Naive thymus-derived CD4-positive, alpha-beta T cell (primary cell): ENCODE measurements around the gene LIMA1. TPM values are rescaled to one million over a fixed set of nuclear protein-coding genes. Genes with fewer than 3 reads are reported as not detected.
"Not testable (repeated sequence)": the region's sequence is repeated elsewhere in the genome, so short reads cannot be mapped to it uniquely, and the experiment has no call there.

Experiments
- ATAC-seq: fragments of 150-1000 bp; cut with Tn5 transposase; 2 replicates; pipeline ENCODE4 v1.10.0; 2021; ENCODE audit warnings: mild to moderate bottlenecking, moderate library complexity
- CTCF ChIA-PET: fragments of 350-600 bp; sonication (Branson Sonifier 250); formaldehyde crosslinking; loops from one replicate; lab custom pipeline; 2021; ENCODE audit warnings: antibody characterized with exemption; lab: Charles Lee
- POLR2A ChIA-PET: fragments of 350-600 bp; sonication (Branson Sonifier 250); formaldehyde crosslinking; loops from one replicate; lab custom pipeline; 2021; ENCODE audit warnings: antibody characterized with exemption, inconsistent platforms; lab: Charles Lee
- DNase-seq, 9 donors: peaks; one replicate each; pipeline versions ENCODE4 v3.0.0 to v3.0.0-alpha.2; 2020 to 2022; ENCODE audit warnings: mixed read lengths in 1 of 9
- H3K27ac ChIP-seq: one replicate; pipeline ENCODE4 v1.7.0; 2013; ENCODE audit warnings: mild to moderate bottlenecking, low read depth, low read length, moderate library complexity
- H3K27me3 ChIP-seq, 2 donors: one replicate each; pipeline ENCODE4 v1.7.0; 2013; ENCODE audit warnings: low read length in 2 of 2, mild to moderate bottlenecking in 2 of 2, moderate library complexity in 2 of 2; ENCODE audit not compliant: control insufficient read depth in 2 of 2, insufficient read depth in 2 of 2
- H3K36me3 ChIP-seq, 3 experiments: 1 replicate in 2 of 3; 2 replicates in 1 of 3; pipeline ENCODE4 v1.7.0; 2013; ENCODE audit warnings: low read length in 3 of 3, mild to moderate bottlenecking in 3 of 3, moderate library complexity in 1 of 3; ENCODE audit not compliant: insufficient read depth in 3 of 3, control insufficient read depth in 2 of 3
- H3K4me1 ChIP-seq, 2 donors: one replicate each; pipeline ENCODE4 v1.7.0; 2013; ENCODE audit warnings: low read length in 2 of 2, mild to moderate bottlenecking in 2 of 2, moderate library complexity in 1 of 2; ENCODE audit not compliant: control insufficient read depth in 2 of 2, insufficient read depth in 2 of 2
- H3K4me3 ChIP-seq: 2 replicates; pipeline ENCODE4 v1.7.0; 2013; ENCODE audit warnings: mild to moderate bottlenecking, low read length
- H3K9me3 ChIP-seq, 3 experiments: 1 replicate in 2 of 3; 2 replicates in 1 of 3; pipeline ENCODE4 v1.7.0; 2013; ENCODE audit warnings: low read length in 3 of 3; ENCODE audit not compliant: control insufficient read depth in 2 of 3
- H3K27ac Mint-ChIP-seq, 9 donors: one replicate each; pipeline ENCODE4 v1.8.0; 2020 to 2022; ENCODE audit warnings: mixed read lengths in 9 of 9, mild to moderate bottlenecking in 8 of 9, moderate library complexity in 5 of 9, inconsistent platforms in 2 of 9
- H3K27me3 Mint-ChIP-seq, 5 donors: one replicate each; pipeline ENCODE4 v1.8.0; 2021 to 2022; ENCODE audit warnings: mixed read lengths in 5 of 5, mild to moderate bottlenecking in 1 of 5
- H3K36me3 Mint-ChIP-seq, 5 donors: one replicate each; pipeline ENCODE4 v1.8.0; 2020 to 2022; ENCODE audit warnings: mixed read lengths in 5 of 5, mild to moderate bottlenecking in 3 of 5, inconsistent platforms in 1 of 5
- H3K4me1 Mint-ChIP-seq, 7 donors: one replicate each; pipeline ENCODE4 v1.8.0; 2020 to 2022; ENCODE audit warnings: mixed read lengths in 7 of 7, mild to moderate bottlenecking in 3 of 7, inconsistent platforms in 1 of 7
- H3K4me3 Mint-ChIP-seq, 10 donors: one replicate each; pipeline ENCODE4 v1.8.0; 2020 to 2022; ENCODE audit warnings: mild to moderate bottlenecking in 10 of 10, mixed read lengths in 10 of 10, moderate library complexity in 6 of 10, inconsistent platforms in 2 of 10
- H3K9me3 Mint-ChIP-seq, 11 donors: one replicate each; pipeline ENCODE4 v1.8.0; 2020 to 2022; ENCODE audit warnings: mixed read lengths in 11 of 11, mild to moderate bottlenecking in 4 of 11, inconsistent platforms in 1 of 11, moderate library complexity in 1 of 11
- intact Hi-C, 2 donors: fragments of 100-400 bp; cut with micrococcal nuclease; formaldehyde crosslinking; loops; one replicate each; pipeline ENCODE4 v1.15.1; 2023
- polyA plus RNA-seq, 2 donors: library from polyadenylated mRNA; unstranded; fragments of 300-500 nt; fragmentation: Illumina TruSeq; gene quantifications; one replicate each; pipeline ENCODE4 v1.2.3, GENCODE V29; 2021
- total RNA-seq, 6 experiments: library from RNA in 5 of 6; stranded (reverse) in 5 of 6; gene quantifications; 1 replicate in 5 of 6; 2 replicates in 1 of 6; pipeline ENCODE4 v1.2.3 and lab custom pipeline; 2021 to 2026

The LIMA1 gene
- total RNA-seq (10 to 100 TPM in 4 of 5 experiments, 1 to 10 TPM in 1; 9.8 to 33.6 (median 11.2) TPM), polyA plus RNA-seq (10 to 100 TPM in 1 of 2 donors, 1 to 10 TPM in 1; 5.4 to 11.6 TPM), total RNA-seq (lab: John Stamatoyannopoulos, UW) (28.0 reads per million, percentile 58 among the genes with 10 or more reads in this experiment)

DNA sequence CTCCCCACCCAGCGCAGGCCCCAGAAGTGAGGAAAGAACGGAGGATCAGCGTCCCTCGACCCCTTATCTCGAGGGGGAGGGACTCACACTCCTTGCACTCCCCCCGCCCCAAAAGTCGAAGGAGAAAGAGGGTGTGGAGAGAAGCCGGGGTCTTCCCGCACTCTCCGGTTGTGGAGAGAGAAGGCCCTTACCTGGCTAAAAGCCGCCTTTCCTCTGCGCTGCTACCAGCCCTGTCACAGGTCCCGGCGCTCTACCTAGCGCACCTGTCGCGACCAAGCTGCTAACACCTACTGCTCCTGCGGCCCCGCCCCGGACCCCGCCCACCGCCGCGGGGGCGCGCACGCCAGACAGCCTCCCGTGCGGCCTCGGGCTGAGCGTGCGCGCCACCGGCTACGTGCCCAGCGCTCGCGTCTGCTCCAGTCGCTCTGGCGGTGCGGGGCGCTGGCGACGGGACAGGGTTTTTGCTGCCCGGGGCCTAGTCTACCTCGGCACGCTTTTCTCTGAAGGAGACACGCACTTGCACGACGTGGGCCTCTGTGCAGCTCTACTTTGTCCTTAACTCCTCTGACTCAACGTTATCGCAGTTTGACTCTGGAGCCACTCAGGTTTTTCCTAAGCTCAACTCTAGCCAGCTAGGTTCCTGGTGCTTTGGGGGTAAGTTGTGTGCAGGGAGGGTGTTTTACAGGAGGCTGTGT lies at the start of gene LIMA1:
Gene LIMA1 (minus strand): TSS at position 292 of the 695 bp plus-strand sequence. CDS start 34,769 bp downstream, outside the sequence.
- ChIA-PET CTCF (interaction anchor here (0.6 to 0.7 kb wide), 2 partner anchors 10 to 292 kb away, joined by 3 read pairs; no protein-coding TSS in a partner anchor), POLR2A (interaction anchor here (0.7 to 1.7 kb wide), 14 partner anchors 9 to 915 kb away, joined by 3 to 11 read pairs (median 4); partner anchors contain the start of genes CERS5, COX14, LARP4 and SLC11A2)
- Mint-ChIP-seq H3K27me3 (peaks cover 0 to 27% (median 0%) of the 10 kb centered on the region in 5 donors), H3K36me3 (peaks cover 0 to 3% (median 0%) of the 10 kb centered on the region in 5 donors), H3K4me3 (peak within 1 kb of the TSS; percentile 87 to 98 (median 94)), H3K27ac (peak within 1 kb of the TSS; percentile 80 to 95 (median 88)), H3K9me3 (no peaks in the 10 kb centered on the region), H3K4me1 (peaks cover 8 to 32% (median 23%) of the 10 kb centered on the region in 7 donors)
- H3K9me3 ChIP-seq, result no peaks in the 10 kb centered on the region
- DNase-seq, result peak; percentile 91 to 97 (median 94)
- intact Hi-C loops, result loop anchor here (1.0 to 2.0 kb wide), 7 partner anchors 61 to 198 kb away; partner anchors contain the start of genes COX14 (in 2 of the 2), LARP4 (in 2 of the 2), CERS5 (in 1 of the 2) and SMARCD1 (in 1 of the 2)
- ATAC-seq, result peak; percentile 100
- no peaks in the 10 kb centered on the region for H3K36me3 ChIP-seq
- peak within 1 kb of the TSS; percentile 80 for H3K4me3 ChIP-seq
- H3K27ac ChIP-seq, result peak within 1 kb of the TSS; percentile 90
- H3K27me3 ChIP-seq, result no peaks in the 10 kb centered on the region
- H3K4me1 ChIP-seq, result peaks cover 11 to 15% of the 10 kb centered on the region in 2 donors

DNA sequence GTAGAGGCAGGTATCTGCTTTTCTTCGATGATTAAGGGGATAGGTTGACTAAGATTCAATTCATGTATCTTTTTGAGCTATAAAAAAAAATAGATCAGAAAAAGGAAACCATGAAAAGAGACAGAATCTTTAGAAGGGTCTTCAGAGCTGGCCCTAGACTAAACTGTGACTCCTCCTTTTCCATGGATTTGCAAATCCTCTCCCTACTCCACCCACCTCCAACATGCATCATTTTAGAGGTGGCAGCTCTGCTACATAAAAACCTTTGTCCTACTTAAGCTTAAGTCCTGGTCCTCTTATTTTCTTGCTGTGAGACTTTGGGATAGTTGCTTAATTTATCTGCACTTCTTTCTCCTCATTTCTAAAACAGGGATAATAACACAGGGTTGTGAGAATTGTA lies 48.4 kb upstream of the LIMA1 start:
- ATAC-seq (no peak), DNase-seq (no peak)
- no peaks in the 10 kb centered on the region for H3K9me3 ChIP-seq
- no peak overlapping the region for H3K27ac ChIP-seq
- peak overlapping the region in 1 of 9 donors; percentile 44 for H3K27ac Mint-ChIP-seq
- H3K36me3 Mint-ChIP-seq, result no peaks in the 10 kb centered on the region
- no peak overlapping the region for H3K4me3 ChIP-seq
- intact Hi-C loops, result no loop called here
- no peaks in the 10 kb centered on the region for H3K4me1 ChIP-seq
- no peaks in the 10 kb centered on the region for H3K9me3 Mint-ChIP-seq
- peaks cover 0 to 7% (median 0%) of the 10 kb centered on the region in 5 donors for H3K27me3 Mint-ChIP-seq
- H3K27me3 ChIP-seq, result no peaks in the 10 kb centered on the region
- ChIA-PET POLR2A (no interaction called here), CTCF (no interaction called here)
- H3K36me3 ChIP-seq, result no peaks in the 10 kb centered on the region
- no peaks in the 10 kb centered on the region for H3K4me1 Mint-ChIP-seq
- no peak overlapping the region for H3K4me3 Mint-ChIP-seq

DNA sequence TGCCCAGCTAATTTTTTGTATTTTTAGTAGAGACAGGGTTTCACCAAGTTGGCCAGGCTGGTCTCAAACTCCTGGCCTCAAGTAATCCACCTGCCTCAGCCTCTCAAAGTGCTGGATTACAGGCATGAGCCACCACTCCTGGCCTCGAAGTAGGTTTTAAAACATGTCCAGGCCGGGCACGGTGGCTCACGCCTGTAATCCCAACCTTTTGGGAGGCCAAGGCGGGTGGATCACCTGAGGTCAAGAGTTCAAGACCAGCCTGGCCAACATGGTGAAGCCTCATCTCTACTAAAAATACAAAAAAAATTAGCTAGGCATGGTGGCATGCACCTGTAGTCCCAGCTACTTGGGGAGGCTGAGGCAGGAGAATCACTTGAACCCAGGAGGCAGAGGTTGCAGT lies 45.3 kb upstream of the LIMA1 start:
- H3K4me3 Mint-ChIP-seq, H3K4me1 Mint-ChIP-seq, ATAC-seq, H3K27ac ChIP-seq, H3K27ac Mint-ChIP-seq, H3K36me3 ChIP-seq, H3K9me3 ChIP-seq, H3K4me3 ChIP-seq, DNase-seq, H3K36me3 Mint-ChIP-seq, H3K9me3 Mint-ChIP-seq, POLR2A ChIA-PET, H3K27me3 Mint-ChIP-seq, H3K27me3 ChIP-seq, H3K4me1 ChIP-seq, intact Hi-C loops: not testable (repeated sequence)
- CTCF ChIA-PET, result interaction anchor here (0.5 kb wide), 1 partner anchor 246 kb away, joined by 5 read pairs; no protein-coding TSS in a partner anchor

DNA sequence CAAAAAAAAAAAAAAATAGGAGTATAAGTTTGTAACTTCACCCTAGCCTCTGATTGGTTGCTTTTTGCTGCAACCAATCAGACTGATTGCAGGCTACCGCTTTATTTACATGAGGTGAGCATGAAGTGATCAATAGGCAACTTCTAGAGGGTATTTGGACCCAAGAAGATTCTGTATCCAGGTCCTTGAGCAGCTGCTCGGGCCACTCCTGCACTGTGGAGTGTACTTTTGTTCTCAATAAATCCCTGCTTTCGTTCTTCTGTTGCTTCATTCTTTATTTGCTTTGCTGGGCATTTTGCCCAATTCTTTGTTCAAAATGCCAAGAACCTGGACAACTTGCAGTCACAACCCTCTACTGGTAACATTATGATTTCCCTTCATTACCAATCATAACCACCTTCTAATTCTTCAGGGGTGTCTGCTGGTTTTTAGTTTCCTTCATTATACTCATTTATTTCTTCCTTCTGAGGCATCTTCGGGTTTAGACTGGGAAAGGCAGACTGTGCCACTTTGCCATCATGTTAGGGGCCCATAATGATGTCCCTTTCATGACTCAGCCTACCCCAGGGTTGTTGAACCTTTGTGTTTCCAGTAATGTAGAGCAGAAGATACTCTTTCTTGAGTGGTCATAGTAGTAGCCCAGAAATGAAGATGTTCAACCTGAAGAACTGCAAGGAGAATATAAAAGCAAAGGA lies 43.4 kb upstream of the LIMA1 start:
- DNase-seq (no peak), ATAC-seq (no peak)
- H3K9me3 ChIP-seq, result no peaks in the 10 kb centered on the region
- no peaks in the 10 kb centered on the region for H3K4me1 ChIP-seq
- CTCF ChIA-PET, result no interaction called here
- no peak overlapping the region for H3K4me3 Mint-ChIP-seq
- H3K27me3 Mint-ChIP-seq, result no peaks in the 10 kb centered on the region
- no peak overlapping the region for H3K27ac ChIP-seq
- peaks cover 0 to 4% (median 0%) of the 10 kb centered on the region in 7 donors for H3K4me1 Mint-ChIP-seq
- intact Hi-C loops, result no loop called here
- peaks cover 0 to 2% (median 0%) of the 10 kb centered on the region in 11 donors for H3K9me3 Mint-ChIP-seq
- H3K4me3 ChIP-seq, result no peak overlapping the region
- H3K27me3 ChIP-seq, result no peaks in the 10 kb centered on the region
- H3K36me3 Mint-ChIP-seq, result peaks cover 0 to 6% (median 5%) of the 10 kb centered on the region in 5 donors
- POLR2A ChIA-PET, result no interaction called here
- H3K36me3 ChIP-seq, result no peaks in the 10 kb centered on the region
- no peak overlapping the region for H3K27ac Mint-ChIP-seq

DNA sequence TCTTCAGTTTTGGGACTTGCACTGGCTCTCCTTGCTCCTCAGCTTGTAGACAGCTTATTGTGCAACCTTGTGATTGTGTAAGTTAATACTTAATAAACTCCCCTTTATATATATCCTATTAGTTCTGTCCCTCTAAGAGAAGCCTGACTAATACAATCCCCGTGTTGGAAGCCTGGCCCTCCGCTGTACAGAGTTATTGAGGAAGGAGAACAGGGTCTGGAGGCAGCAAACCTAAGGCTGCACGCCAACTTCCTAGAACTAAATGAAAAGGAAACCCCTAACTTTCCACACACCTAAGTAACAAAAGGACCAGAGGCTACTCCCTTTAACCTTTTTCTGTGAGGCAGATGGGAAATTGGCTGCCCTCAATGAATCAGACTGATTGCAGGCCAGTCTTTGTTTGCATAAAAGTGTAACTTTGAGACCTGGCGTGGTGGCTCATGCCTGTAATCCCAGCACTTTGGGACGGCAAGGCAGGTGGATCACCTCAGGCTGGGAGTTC lies 42.6 kb upstream of the LIMA1 start:
- no peaks in the 10 kb centered on the region for H3K27me3 Mint-ChIP-seq
- intact Hi-C loops, result no loop called here
- Histone ChIP-seq H3K9me3 (no peaks in the 10 kb centered on the region), H3K4me3 (no peak overlapping the region), H3K27me3 (no peaks in the 10 kb centered on the region), H3K36me3 (no peaks in the 10 kb centered on the region), H3K27ac (no peak overlapping the region), H3K4me1 (no peaks in the 10 kb centered on the region)
- H3K4me3 Mint-ChIP-seq, result no peak overlapping the region
- ChIA-PET CTCF (no interaction called here), POLR2A (no interaction called here)
- H3K4me1 Mint-ChIP-seq, result peaks cover 0 to 4% (median 0%) of the 10 kb centered on the region in 7 donors
- peaks cover 0 to 2% (median 0%) of the 10 kb centered on the region in 11 donors for H3K9me3 Mint-ChIP-seq
- peaks cover 0 to 6% (median 5%) of the 10 kb centered on the region in 5 donors for H3K36me3 Mint-ChIP-seq
- ATAC-seq (no peak), DNase-seq (no peak)
- H3K27ac Mint-ChIP-seq, result no peak overlapping the region

DNA sequence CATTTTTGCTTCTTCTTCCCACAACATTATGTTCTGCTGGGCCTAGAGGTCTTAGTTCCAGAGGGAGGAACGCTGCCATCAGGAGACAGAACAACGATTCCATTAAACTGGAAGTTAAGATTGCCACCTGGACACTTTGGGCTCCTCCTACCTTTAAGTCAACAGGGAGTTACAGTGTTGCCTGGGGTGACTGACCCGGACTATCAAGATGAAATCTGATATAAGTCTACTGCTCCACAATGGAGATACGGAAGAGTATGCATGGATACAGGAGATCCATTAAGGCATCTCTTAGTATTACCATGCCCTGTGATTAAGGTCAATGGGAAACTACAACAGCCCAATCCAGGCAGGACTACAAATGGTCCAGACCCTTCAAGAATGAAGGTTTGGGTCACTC lies 41.5 kb upstream of the LIMA1 start:
- H3K36me3 ChIP-seq, ATAC-seq, H3K9me3 ChIP-seq, POLR2A ChIA-PET, H3K27me3 Mint-ChIP-seq, H3K27ac Mint-ChIP-seq, DNase-seq, CTCF ChIA-PET, H3K4me1 ChIP-seq, intact Hi-C loops, H3K36me3 Mint-ChIP-seq, H3K27ac ChIP-seq, H3K9me3 Mint-ChIP-seq, H3K4me3 ChIP-seq, H3K27me3 ChIP-seq, H3K4me1 Mint-ChIP-seq, H3K4me3 Mint-ChIP-seq: not testable (repeated sequence)
